CD4-positive, alpha-beta T cell (primary cell): ENCODE data around the gene C13orf46. TPM values are rescaled to one million over a fixed set of nuclear protein-coding genes. Genes with fewer than 3 reads are reported as not detected.
"Not testable (repeated sequence)": the region's sequence is repeated elsewhere in the genome, so short reads cannot be mapped to it uniquely, and the experiment has no call there.

Experiments
- ATAC-seq: fragments of 200-7000 bp; cut with Tn5 transposase; one replicate; pipeline ENCODE4 v1.10.0; 2022; ENCODE audit warnings: mild to moderate bottlenecking; ENCODE audit not compliant: poor library complexity
- CTCF ChIA-PET: fragments of 350-600 bp; sonication (Branson Sonifier 250); formaldehyde crosslinking; loops from one replicate; lab custom pipeline; 2021; ENCODE audit warnings: antibody characterized with exemption, inconsistent platforms; lab: Charles Lee
- POLR2A ChIA-PET: fragments of 350-600 bp; sonication (Branson Sonifier 250); formaldehyde crosslinking; loops from one replicate; lab custom pipeline; 2021; ENCODE audit warnings: antibody characterized with exemption, inconsistent platforms; lab: Charles Lee
- DNase-seq, 14 experiments: peaks; one replicate each; pipeline ENCODE4 v3.0.0-alpha.2; 2013 to 2020; ENCODE audit warnings: mixed read lengths in 2 of 14
- H3K27ac ChIP-seq, 2 donors: one replicate each; pipeline versions ENCODE4 v1.5.1 to v1.7.0; 2013; ENCODE audit warnings: low read length in 2 of 2, low read depth in 1 of 2, mild to moderate bottlenecking in 1 of 2
- H3K27me3 ChIP-seq, 2 experiments: 1 replicate in 1 of 2; 2 replicates in 1 of 2; pipeline versions ENCODE4 v1.6.1 to v1.7.0; 2013; ENCODE audit warnings: low read length in 2 of 2, control low read depth in 1 of 2, mild to moderate bottlenecking in 1 of 2, moderate library complexity in 1 of 2; ENCODE audit not compliant: insufficient read depth in 2 of 2, control insufficient read depth in 1 of 2
- H3K36me3 ChIP-seq: one replicate; pipeline ENCODE4 v1.6.1; 2013; ENCODE audit warnings: low read length, control low read depth; ENCODE audit not compliant: insufficient read depth
- H3K4me1 ChIP-seq: one replicate; pipeline ENCODE4 v1.6.1; 2013; ENCODE audit warnings: low read length, control low read depth; ENCODE audit not compliant: insufficient read depth
- H3K4me3 ChIP-seq: one replicate; pipeline ENCODE4 v1.5.1; 2013; ENCODE audit warnings: mild to moderate bottlenecking, low read length, moderate library complexity
- H3K9me3 ChIP-seq, 2 experiments: 1 replicate in 1 of 2; 2 replicates in 1 of 2; pipeline versions ENCODE4 v1.6.1 to v1.7.0; 2013; ENCODE audit warnings: low read length in 2 of 2, mild to moderate bottlenecking in 2 of 2, control low read depth in 1 of 2, moderate library complexity in 1 of 2; ENCODE audit not compliant: control insufficient read depth in 1 of 2, insufficient read depth in 1 of 2
- H3K27ac Mint-ChIP-seq: one replicate; pipeline ENCODE4 v1.8.0; 2020; ENCODE audit warnings: mixed read lengths
- H3K27me3 Mint-ChIP-seq: one replicate; pipeline ENCODE4 v1.8.0; 2021; ENCODE audit warnings: mixed read lengths
- H3K36me3 Mint-ChIP-seq: one replicate; pipeline ENCODE4 v1.8.0; 2021; ENCODE audit warnings: low read depth, mixed read lengths
- H3K4me1 Mint-ChIP-seq: one replicate; pipeline ENCODE4 v1.8.0; 2021; ENCODE audit warnings: low read depth, mixed read lengths
- H3K4me3 Mint-ChIP-seq: one replicate; pipeline ENCODE4 v1.8.0; 2020; ENCODE audit warnings: mild to moderate bottlenecking, mixed read lengths
- H3K9me3 Mint-ChIP-seq: one replicate; pipeline ENCODE4 v1.8.0; 2020; ENCODE audit warnings: mixed read lengths
- CTCF ChIP-seq: fragments of 200-600 bp; IDR thresholded peaks from one replicate; pipeline ENCODE4 v1.8.0; 2022; ENCODE audit warnings: antibody characterized with exemption, mild to moderate bottlenecking
- intact Hi-C, 2 experiments: fragments of 100-400 bp; cut with DNase I in 1 of 2; cut with micrococcal nuclease in 1 of 2; formaldehyde crosslinking; loops; one replicate each; pipeline versions ENCODE4 v1.15.1 to v1.9.0; 2023 to 2025; cut with DNase I, micrococcal nuclease
- total RNA-seq, 174 experiments: library from RNA in 2 of 174; stranded (reverse) in 2 of 174; gene quantifications; one replicate each; pipeline ENCODE4 v1.2.3 and lab custom pipeline; 2021 to 2026

C13orf46 gene
- total RNA-seq, 2 experiments from 2014 or later = 19.3 to 19.7 TPM

- POLR2A ChIA-PET = no interaction called here
- H3K4me3 Mint-ChIP-seq = no peak overlapping the region
Measured at GRCh38 chr13:114021464-114022308, 47.8 kb upstream of the C13orf46 start.

DNA sequence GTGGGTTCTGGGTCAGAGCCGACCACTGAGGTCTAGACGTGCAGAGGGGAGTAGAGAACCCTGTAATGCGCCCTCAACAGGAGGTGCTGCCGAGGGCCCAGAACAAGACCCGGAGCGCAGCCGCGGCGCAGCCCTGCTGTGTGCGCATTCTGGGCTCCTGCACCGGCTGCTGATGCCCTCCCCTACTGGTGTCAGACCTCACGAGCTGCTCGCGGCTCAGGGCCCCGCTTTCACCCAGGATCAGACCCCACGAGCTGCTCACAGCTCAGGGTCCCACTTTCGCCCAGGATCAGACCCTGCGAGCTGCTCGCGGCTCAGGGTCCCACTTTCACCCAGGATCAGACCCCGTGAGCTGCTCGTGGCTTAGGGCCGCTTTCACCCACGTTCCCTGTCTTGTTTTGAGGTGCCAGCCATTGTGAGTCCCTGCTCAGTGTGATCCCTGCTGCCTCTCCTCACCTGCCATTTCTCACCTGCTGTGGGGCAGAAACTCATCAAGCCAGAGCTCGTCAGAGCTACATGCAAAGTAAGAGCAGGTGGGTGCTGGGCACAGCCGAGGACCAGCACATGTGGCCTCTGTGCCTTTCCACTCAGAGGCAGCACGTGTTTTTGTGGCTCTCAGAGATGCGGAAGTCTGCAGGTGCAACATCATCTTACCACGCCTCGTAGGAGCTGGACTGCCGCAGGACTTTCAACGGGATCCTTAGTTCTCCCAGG lies 47.0 kb upstream of the C13orf46 start:
- no peak overlapping the region for H3K4me3 ChIP-seq
- Mint-ChIP-seq H3K4me3 (no peak overlapping the region), H3K9me3 (no peaks in the 10 kb centered on the region), H3K4me1 (no peaks in the 10 kb centered on the region), H3K36me3 (peaks cover 82% of the 10 kb centered on the region), H3K27ac (no peak overlapping the region), H3K27me3 (no peaks in the 10 kb centered on the region)
- ATAC-seq = no peak
- H3K27me3 ChIP-seq = no peaks in the 10 kb centered on the region
- H3K27ac ChIP-seq = no peak overlapping the region
- POLR2A ChIA-PET = no interaction called here
- no peak for DNase-seq
- peaks cover 97% of the 10 kb centered on the region for H3K36me3 ChIP-seq
- TF ChIP-seq CTCF = no peak
- H3K9me3 ChIP-seq = no peaks in the 10 kb centered on the region
- CTCF ChIA-PET = no interaction called here
- H3K4me1 ChIP-seq = no peaks in the 10 kb centered on the region
- intact Hi-C loops = no loop called here

More at GRCh38 chr13:114021464-114022308, 47.8 kb upstream of the C13orf46 start:
- TF ChIP-seq CTCF = no peak
- H3K27me3 Mint-ChIP-seq = no peaks in the 10 kb centered on the region
- Histone ChIP-seq H3K9me3 (no peaks in the 10 kb centered on the region), H3K4me1 (no peaks in the 10 kb centered on the region), H3K36me3 (peaks cover 97% of the 10 kb centered on the region), H3K27ac (no peak overlapping the region), H3K4me3 (no peak overlapping the region), H3K27me3 (no peaks in the 10 kb centered on the region)
- CTCF ChIA-PET = no interaction called here
- no peak overlapping the region for H3K27ac Mint-ChIP-seq
- H3K4me1 Mint-ChIP-seq = no peaks in the 10 kb centered on the region
- ATAC-seq (no peak), DNase-seq (no peak)
- H3K9me3 Mint-ChIP-seq = no peaks in the 10 kb centered on the region
- H3K36me3 Mint-ChIP-seq = peaks cover 82% of the 10 kb centered on the region
- intact Hi-C loops = no loop called here

- H3K27me3 Mint-ChIP-seq, CTCF ChIA-PET, H3K27ac Mint-ChIP-seq, H3K27ac ChIP-seq, H3K27me3 ChIP-seq, H3K4me3 ChIP-seq, H3K4me1 ChIP-seq, POLR2A ChIA-PET, ATAC-seq, H3K4me3 Mint-ChIP-seq, intact Hi-C loops, H3K4me1 Mint-ChIP-seq, H3K9me3 Mint-ChIP-seq, DNase-seq, H3K9me3 ChIP-seq: not testable (repeated sequence)
- peaks cover 82% of the 10 kb centered on the region for H3K36me3 Mint-ChIP-seq
- peaks cover 97% of the 10 kb centered on the region for H3K36me3 ChIP-seq
Measured at GRCh38 chr13:114020134-114020533, 46.3 kb upstream of the C13orf46 start.
